Right cardiac atrium (tissue), 5 donors: ENCODE data around the gene ZMYND11. TPM values are rescaled to one million over a fixed set of nuclear protein-coding genes. Genes with fewer than 3 reads are reported as not detected.

Experiments used
- ATAC-seq, 2 donors: fragments of 200-7000 bp; cut with Tn5 transposase; one replicate each; pipeline versions ENCODE4 v1.8.0 to v1.9.1; 2020; ENCODE audit warnings: moderate library complexity in 2 of 2, mild to moderate bottlenecking in 1 of 2
- DNase-seq, 3 donors: peaks; one replicate each; pipeline ENCODE4 v3.0.0-alpha.2; 2020
- H3K27ac ChIP-seq: one replicate; pipeline ENCODE4 v1.5.1; 2013; ENCODE audit warnings: mild to moderate bottlenecking, low read length, control low read depth, moderate library complexity
- H3K27me3 ChIP-seq: one replicate; pipeline ENCODE4 v1.6.1; 2013; ENCODE audit not compliant: control insufficient read depth, insufficient read depth
- H3K4me1 ChIP-seq: one replicate; pipeline ENCODE4 v1.6.1; 2013; ENCODE audit warnings: low read length; ENCODE audit not compliant: control insufficient read depth, insufficient read depth
- H3K4me3 ChIP-seq: one replicate; pipeline ENCODE4 v1.5.1; 2013; ENCODE audit warnings: low read length, control low read depth
- H3K9me3 ChIP-seq: one replicate; pipeline ENCODE4 v1.6.1; 2013; ENCODE audit warnings: low read length; ENCODE audit not compliant: control insufficient read depth
- WGBS: extraction: QIAGEN DNeasy Blood & Tissue Kit; methylation state at CpG from one replicate; pipeline ENCODE4 v1.1.7; 2013; 5-methylcytosine and 5-hydroxymethylcytosine counted together
- intact Hi-C, 4 donors: fragments of 100-400 bp; cut with DNase I; formaldehyde crosslinking; loops; one replicate each; pipeline versions ENCODE4 v1.11.0 to v1.14.0; 2022 to 2023
- long read RNA-seq, 4 donors: library from polyadenylated mRNA; unstranded; transcript quantifications; one replicate each; pipeline ENCODE4 v2.0.0, GENCODE V29; 2020 to 2021
- polyA plus RNA-seq: library from polyadenylated mRNA; stranded (reverse); fragments of 200-250 nt; gene quantifications from one replicate; pipeline ENCODE4 v1.2.3, GENCODE V29; 2013
- total RNA-seq, 4 donors: library from RNA; stranded (reverse); fragmentation: NEBNext Ultra II Directional; extraction: Animal tissue kit (Norgen Biotek cat#: 25700); gene quantifications; one replicate each; pipeline ENCODE4 v1.2.1, GENCODE V29; 2021
- donor health status: healthy with polysubstance abuse.
- donor health status: DM: no; HTN: yes; CAD: no.
- donor health status: DM: no; HTN: no; CAD: no.
- donor health status: DM: no; HTN: yes; CAD: no; lungs with severe emphysema.
- donor health status: DM: yes; HTN: yes; CAD: no.

The ZMYND11 gene
- total RNA-seq (10 to 100 TPM; 82.6 to 89.4 (median 86.2) TPM), polyA plus RNA-seq (42.2 TPM)
- long read RNA-seq, donor 1, full-length matches to known transcripts = 52 of 199 reads
- long read RNA-seq, donor 1, partial matches to known transcripts = 28 of 199 reads
- long read RNA-seq, donor 1, other reads (novel, unspliced or antisense) = 119 of 199 reads
- long read RNA-seq, donor 2, full-length matches to known transcripts = 17 of 78 reads
- long read RNA-seq, donor 2, partial matches to known transcripts = 8 of 78 reads
- long read RNA-seq, donor 2, other reads (novel, unspliced or antisense) = 53 of 78 reads
- long read RNA-seq, donor 3, full-length matches to known transcripts = 65 of 250 reads
- long read RNA-seq, donor 3, partial matches to known transcripts = 46 of 250 reads
- long read RNA-seq, donor 3, other reads (novel, unspliced or antisense) = 139 of 250 reads
- long read RNA-seq, donor 4, full-length matches to known transcripts = 31 of 100 reads
- long read RNA-seq, donor 4, partial matches to known transcripts = 10 of 100 reads
- long read RNA-seq, donor 4, other reads (novel, unspliced or antisense) = 59 of 100 reads

- Histone ChIP-seq H3K4me1 (peaks cover 2% of the 10 kb centered on the region), H3K4me3 (peak within 1 kb of the TSS; percentile 56), H3K9me3 (no peaks in the 10 kb centered on the region), H3K27ac (peak within 1 kb of the TSS; percentile 95), H3K27me3 (no peaks in the 10 kb centered on the region)
- ATAC-seq = peak; percentile 86 to 88
- intact Hi-C loops = no loop called here
- under 1% methylated on average over 73 of the region's 73 CpGs for WGBS
- peak; percentile 73 to 91 (median 91) for DNase-seq
Observed at GRCh38 chr10:135132-135600, at the start of gene ZMYND11. ZMYND11 (plus strand) TSS chr10:135455; CDS start chr10:180013, 44,558 bp downstream.

DNA sequence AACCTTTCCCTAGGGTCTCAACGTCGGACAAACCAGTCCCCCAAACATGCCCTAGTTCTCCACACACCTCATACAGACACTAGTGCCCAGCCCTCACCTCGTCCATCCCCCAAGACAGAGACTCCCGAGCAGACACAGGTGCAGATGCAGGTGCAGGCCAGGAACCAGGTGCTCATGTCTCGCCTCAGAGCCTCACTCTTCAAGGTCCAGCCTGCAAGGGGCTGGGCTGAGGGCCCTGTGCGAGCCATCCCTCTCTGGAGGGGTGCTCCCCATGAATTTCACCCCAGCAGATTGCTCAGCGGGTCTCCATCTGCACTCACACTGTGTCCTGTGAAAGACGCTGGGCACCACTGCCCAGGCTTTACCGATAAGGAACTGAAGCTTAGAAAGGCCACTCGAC lies 49.2 kb upstream of the ZMYND11 start:
- no peaks in the 10 kb centered on the region for H3K9me3 ChIP-seq
- DNase-seq (no peak), ATAC-seq (no peak)
- H3K4me1 ChIP-seq = no peaks in the 10 kb centered on the region
- no peaks in the 10 kb centered on the region for H3K27me3 ChIP-seq
- intact Hi-C loops = no loop called here
- no peak overlapping the region for H3K4me3 ChIP-seq
- no peak overlapping the region for H3K27ac ChIP-seq
- 84% methylated on average over 10 of the region's 10 CpGs for WGBS

- Histone ChIP-seq H3K27me3 (no peaks in the 10 kb centered on the region), H3K9me3 (no peaks in the 10 kb centered on the region), H3K4me3 (no peak overlapping the region), H3K4me1 (no peaks in the 10 kb centered on the region), H3K27ac (no peak overlapping the region)
- WGBS = 65% methylated on average over 19 of the region's 19 CpGs
- intact Hi-C loops = no loop called here
- ATAC-seq (peak; percentile 35 to 68), DNase-seq (no peak)
Observed at GRCh38 chr10:87177-88080, 47.8 kb upstream of the ZMYND11 start.

- WGBS = 60% methylated on average over 4 of the region's 4 CpGs
- no peak for DNase-seq
- intact Hi-C loops = no loop called here
- H3K27me3 ChIP-seq = no peaks in the 10 kb centered on the region
- no peaks in the 10 kb centered on the region for H3K9me3 ChIP-seq
- H3K4me3 ChIP-seq = no peak overlapping the region
- H3K4me1 ChIP-seq = no peaks in the 10 kb centered on the region
- no peak for ATAC-seq
- H3K27ac ChIP-seq = no peak overlapping the region
Observed at GRCh38 chr10:88253-88652, 47.0 kb upstream of the ZMYND11 start.

DNA sequence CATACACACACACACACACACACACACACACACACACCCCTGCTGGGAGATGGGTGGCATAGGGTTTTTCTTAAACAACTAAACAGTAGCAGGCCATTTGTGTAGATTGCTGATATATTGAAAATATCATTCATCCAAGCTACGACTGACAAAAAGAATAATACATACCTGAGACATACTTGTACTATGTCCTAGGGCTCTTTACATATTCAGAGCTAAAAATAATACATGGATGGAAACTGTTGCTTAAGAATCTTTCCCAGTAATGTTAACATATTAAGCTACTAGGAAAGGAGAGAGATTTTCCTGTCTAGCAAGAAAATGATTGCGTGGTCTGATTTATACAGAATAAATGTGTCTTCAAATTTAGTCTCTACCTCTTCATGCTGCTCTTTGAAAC lies 46.0 kb upstream of the ZMYND11 start:
- H3K4me1 ChIP-seq = no peaks in the 10 kb centered on the region
- DNase-seq (no peak), ATAC-seq (no peak)
- WGBS = 84% methylated on average over 2 of the region's 2 CpGs
- H3K27me3 ChIP-seq = no peaks in the 10 kb centered on the region
- intact Hi-C loops = no loop called here
- H3K4me3 ChIP-seq = no peak overlapping the region
- no peak overlapping the region for H3K27ac ChIP-seq
- H3K9me3 ChIP-seq = no peaks in the 10 kb centered on the region

DNA sequence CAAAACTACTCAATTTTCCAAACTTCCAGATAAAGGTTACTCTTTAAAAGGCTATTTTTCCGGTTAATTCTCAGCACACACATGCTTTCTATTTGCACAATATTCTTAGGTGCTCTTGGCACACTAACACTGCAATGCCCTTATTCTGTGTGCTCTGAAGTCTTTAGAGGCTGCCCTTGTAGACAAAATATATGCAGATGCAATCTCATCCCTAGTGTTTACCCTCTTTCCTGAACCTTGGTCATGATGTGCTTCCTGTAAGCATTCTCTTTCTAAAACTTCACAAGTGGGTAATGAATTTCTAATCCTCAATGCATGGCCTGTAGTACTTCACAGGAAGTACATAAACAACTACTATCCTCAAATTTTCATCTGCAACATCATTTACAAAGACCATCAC lies 45.1 kb upstream of the ZMYND11 start:
- WGBS = 91% methylated on average over 1 of the region's 1 CpG
- ATAC-seq = no peak

GRCh38 chr10:91313-91712 lies 43.9 kb upstream of the ZMYND11 start:
- Histone ChIP-seq H3K4me1 (no peaks in the 10 kb centered on the region), H3K9me3 (no peaks in the 10 kb centered on the region), H3K4me3 (no peak overlapping the region), H3K27me3 (no peaks in the 10 kb centered on the region), H3K27ac (no peak overlapping the region)
- ATAC-seq (peak; percentile 55 to 78), DNase-seq (peak in 2 of 3 donors; percentile 57 to 66)
- WGBS = 77% methylated on average over 8 of the region's 8 CpGs
- intact Hi-C loops = no loop called here

More for the DNA sequence above, 45.1 kb upstream of the ZMYND11 start:
- Histone ChIP-seq H3K4me3 (no peak overlapping the region), H3K4me1 (no peaks in the 10 kb centered on the region), H3K27me3 (no peaks in the 10 kb centered on the region), H3K9me3 (no peaks in the 10 kb centered on the region), H3K27ac (no peak overlapping the region)
- DNase-seq = no peak
- intact Hi-C loops = no loop called here

GRCh38 chr10:92153-92552 lies 43.1 kb upstream of the ZMYND11 start:
- WGBS = 81% methylated on average over 4 of the region's 4 CpGs
- no peaks in the 10 kb centered on the region for H3K9me3 ChIP-seq
- intact Hi-C loops = no loop called here
- no peaks in the 10 kb centered on the region for H3K4me1 ChIP-seq
- DNase-seq = no peak
- no peak overlapping the region for H3K27ac ChIP-seq
- H3K27me3 ChIP-seq = no peaks in the 10 kb centered on the region
- no peak overlapping the region for H3K4me3 ChIP-seq
- no peak for ATAC-seq

GRCh38 chr10:92846-93245 lies 42.4 kb upstream of the ZMYND11 start:
- H3K4me1 ChIP-seq = no peaks in the 10 kb centered on the region
- ATAC-seq (no peak), DNase-seq (no peak)
- 96% methylated on average over 2 of the region's 2 CpGs for WGBS
- intact Hi-C loops = no loop called here
- no peaks in the 10 kb centered on the region for H3K27me3 ChIP-seq
- no peaks in the 10 kb centered on the region for H3K9me3 ChIP-seq
- H3K27ac ChIP-seq = no peak overlapping the region
- no peak overlapping the region for H3K4me3 ChIP-seq

DNA sequence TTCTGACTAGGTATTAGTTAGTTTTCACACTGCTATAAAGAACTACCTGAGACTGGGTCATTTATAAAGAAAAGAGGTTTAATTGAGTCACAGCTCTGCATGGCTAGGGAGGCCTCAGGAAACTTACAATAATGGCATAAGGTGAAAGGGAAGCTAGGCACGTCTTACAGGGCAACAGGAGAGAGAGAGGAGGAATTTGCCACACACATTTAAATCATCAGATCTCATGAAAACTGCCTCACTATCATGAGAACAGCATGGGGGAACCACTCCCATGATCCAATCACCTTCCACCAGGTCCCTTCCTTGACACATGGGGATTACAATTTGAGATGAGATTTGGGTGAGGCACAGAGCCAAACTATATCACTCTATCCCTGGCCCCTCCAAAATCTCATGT lies 40.6 kb upstream of the ZMYND11 start:
- WGBS = 19% methylated on average over 1 of the region's 1 CpG
- intact Hi-C loops = no loop called here
- no peaks in the 10 kb centered on the region for H3K4me1 ChIP-seq
- ATAC-seq (no peak), DNase-seq (no peak)
- no peaks in the 10 kb centered on the region for H3K9me3 ChIP-seq
- H3K27ac ChIP-seq = no peak overlapping the region
- no peak overlapping the region for H3K4me3 ChIP-seq
- H3K27me3 ChIP-seq = no peaks in the 10 kb centered on the region
